ENCODE results near the gene DBF4. TPM values are rescaled to one million over a fixed set of nuclear protein-coding genes. Genes with fewer than 3 reads are reported as not detected.
A peak's percentile ranks its signal among the peaks of the same experiment; 100 is the strongest.
"Not testable (repeated sequence)": the region's sequence is repeated elsewhere in the genome, so short reads cannot be mapped to it uniquely, and the experiment has no call there.

DBF4 gene
- total and polyA plus RNA-seq, 2 donors, result 23.2 to 28.9 TPM

GRCh38 chr7:87853237-87853864 lies 22.9 kb upstream of the DBF4 start:
- H3K4me3 ChIP-seq (ENCODE audit: low read length in 2 of 2), result no peak overlapping the region
- no peaks in the 10 kb centered on the region for H3K9me3 ChIP-seq (ENCODE audit: control insufficient read depth in 2 of 2, insufficient read depth in 1 of 2, low read length in 1 of 2)
- no peaks in the 10 kb centered on the region for H3K27me3 ChIP-seq (ENCODE audit: control insufficient read depth in 2 of 2, insufficient read depth in 1 of 2, low read length in 1 of 2)
- H3K36me3 ChIP-seq (ENCODE audit: control insufficient read depth in 2 of 2, insufficient read depth in 2 of 2, low read length in 1 of 2), result peaks cover 3 to 26% of the 10 kb centered on the region in 2 donors
- DNase-seq (ENCODE audit: low read depth in 6 of 9, low spot score in 9 of 9), result no peak
- H3K27ac ChIP-seq (ENCODE audit: low read depth in 1 of 2, low read length in 1 of 2), result no peak overlapping the region
- WGBS, result 99% methylated on average over 1 of the region's 1 CpG
- H3K4me1 ChIP-seq (ENCODE audit: control insufficient read depth in 2 of 2, insufficient read depth in 2 of 2, low read length in 2 of 2), result no peaks in the 10 kb centered on the region

- Histone ChIP-seq H3K27me3 (ENCODE audit: control insufficient read depth in 2 of 2, insufficient read depth in 1 of 2, low read length in 1 of 2) (no peaks in the 10 kb centered on the region), H3K4me1 (ENCODE audit: control insufficient read depth in 2 of 2, insufficient read depth in 2 of 2, low read length in 2 of 2) (no peaks in the 10 kb centered on the region), H3K9me3 (ENCODE audit: control insufficient read depth in 2 of 2, insufficient read depth in 1 of 2, low read length in 1 of 2) (no peaks in the 10 kb centered on the region), H3K27ac (ENCODE audit: low read depth in 1 of 2, low read length in 1 of 2) (no peak overlapping the region), H3K4me3 (ENCODE audit: low read length in 2 of 2) (no peak overlapping the region), H3K36me3 (ENCODE audit: control insufficient read depth in 2 of 2, insufficient read depth in 2 of 2, low read length in 1 of 2) (peaks cover 3 to 32% of the 10 kb centered on the region in 2 donors)
- WGBS, result 96% methylated on average over 3 of the region's 3 CpGs
- no peak for DNase-seq (ENCODE audit: low read depth in 6 of 9, low spot score in 9 of 9)
These were observed 17.7 kb upstream of the DBF4 start for GRCh38 chr7:87858417-87859100.

GRCh38 chr7:87866089-87866488 lies 10.2 kb upstream of the DBF4 start:
- Histone ChIP-seq H3K4me3 (ENCODE audit: low read length in 2 of 2) (no peak overlapping the region), H3K4me1 (ENCODE audit: control insufficient read depth in 2 of 2, insufficient read depth in 2 of 2, low read length in 2 of 2) (no peaks in the 10 kb centered on the region), H3K9me3 (ENCODE audit: control insufficient read depth in 2 of 2, insufficient read depth in 1 of 2, low read length in 1 of 2) (peaks cover 7 to 25% of the 10 kb centered on the region in 2 donors), H3K27ac (ENCODE audit: low read depth in 1 of 2, low read length in 1 of 2) (no peak overlapping the region), H3K27me3 (ENCODE audit: control insufficient read depth in 2 of 2, insufficient read depth in 1 of 2, low read length in 1 of 2) (no peaks in the 10 kb centered on the region), H3K36me3 (ENCODE audit: control insufficient read depth in 2 of 2, insufficient read depth in 2 of 2, low read length in 1 of 2) (peaks cover 9 to 11% of the 10 kb centered on the region in 2 donors)
- no peak for DNase-seq (ENCODE audit: low read depth in 6 of 9, low spot score in 9 of 9)
- WGBS, result 98% methylated on average over 2 of the region's 2 CpGs

DNA sequence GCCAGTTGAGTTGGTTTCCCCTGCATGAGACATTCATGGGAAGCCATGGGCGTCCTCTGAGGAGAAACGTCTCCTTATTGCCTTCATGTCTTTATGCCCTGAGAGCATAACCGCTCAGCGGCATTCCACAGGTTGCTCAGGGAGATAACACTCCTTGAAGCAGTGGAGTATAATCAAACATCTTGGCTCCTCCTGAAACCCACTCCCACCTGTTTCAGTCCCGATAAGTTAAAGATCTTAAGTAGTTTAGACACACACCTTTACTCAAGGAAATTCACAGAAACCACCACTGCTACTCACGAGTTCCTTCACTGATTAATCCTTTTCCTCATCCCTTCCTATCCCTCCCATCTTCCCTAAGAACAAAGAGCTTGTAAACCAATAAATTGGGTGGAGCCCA lies 9.8 kb upstream of the DBF4 start:
- peaks cover 11 to 13% of the 10 kb centered on the region in 2 donors for H3K36me3 ChIP-seq (ENCODE audit: control insufficient read depth in 2 of 2, insufficient read depth in 2 of 2, low read length in 1 of 2)
- H3K4me1 ChIP-seq (ENCODE audit: control insufficient read depth in 2 of 2, insufficient read depth in 2 of 2, low read length in 2 of 2); H3K27ac ChIP-seq (ENCODE audit: low read depth in 1 of 2, low read length in 1 of 2); H3K27me3 ChIP-seq (ENCODE audit: control insufficient read depth in 2 of 2, insufficient read depth in 1 of 2, low read length in 1 of 2); DNase-seq (ENCODE audit: low read depth in 6 of 9, low spot score in 9 of 9); H3K4me3 ChIP-seq (ENCODE audit: low read length in 2 of 2): not testable (repeated sequence)
- 97% methylated on average over 6 of the region's 6 CpGs for WGBS
- H3K9me3 ChIP-seq (ENCODE audit: control insufficient read depth in 2 of 2, insufficient read depth in 1 of 2, low read length in 1 of 2), result peaks cover 7 to 26% of the 10 kb centered on the region in 2 donors

DNA sequence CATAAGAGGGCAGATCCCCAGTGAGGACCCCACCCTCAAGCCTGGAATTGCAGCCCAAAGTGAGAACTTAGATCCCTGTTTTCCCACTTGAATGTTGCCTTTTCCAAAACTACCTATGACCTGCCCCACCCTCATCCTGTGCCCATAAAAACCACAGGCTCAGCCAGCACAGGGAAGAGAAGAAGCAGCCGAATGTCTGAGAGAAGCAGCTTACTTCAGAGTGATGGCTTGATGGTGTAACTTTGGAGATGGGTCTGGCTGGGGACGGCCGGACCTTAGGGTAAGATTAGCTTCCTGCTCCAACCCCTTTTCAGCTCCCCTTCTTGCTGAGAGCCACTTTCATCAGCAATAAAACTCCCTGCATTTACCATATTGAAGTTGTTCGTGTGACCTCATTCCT lies 5.8 kb upstream of the DBF4 start:
- H3K27me3 ChIP-seq (ENCODE audit: control insufficient read depth in 2 of 2, insufficient read depth in 1 of 2, low read length in 1 of 2), result no peaks in the 10 kb centered on the region
- no peak overlapping the region for H3K4me3 ChIP-seq (ENCODE audit: low read length in 2 of 2)
- DNase-seq (ENCODE audit: low read depth in 6 of 9, low spot score in 9 of 9), result no peak
- peaks cover 0 to 6% of the 10 kb centered on the region in 2 donors for H3K4me1 ChIP-seq (ENCODE audit: control insufficient read depth in 2 of 2, insufficient read depth in 2 of 2, low read length in 2 of 2)
- H3K36me3 ChIP-seq (ENCODE audit: control insufficient read depth in 2 of 2, insufficient read depth in 2 of 2, low read length in 1 of 2), result peaks cover 8 to 13% of the 10 kb centered on the region in 2 donors
- WGBS, result 98% methylated on average over 4 of the region's 4 CpGs
- no peak overlapping the region for H3K27ac ChIP-seq (ENCODE audit: low read depth in 1 of 2, low read length in 1 of 2)
- H3K9me3 ChIP-seq (ENCODE audit: control insufficient read depth in 2 of 2, insufficient read depth in 1 of 2, low read length in 1 of 2), result peaks cover 7 to 28% of the 10 kb centered on the region in 2 donors

- Histone ChIP-seq H3K27ac (ENCODE audit: low read depth in 1 of 2, low read length in 1 of 2) (no peak overlapping the region), H3K4me3 (ENCODE audit: low read length in 2 of 2) (no peak overlapping the region), H3K4me1 (ENCODE audit: control insufficient read depth in 2 of 2, insufficient read depth in 2 of 2, low read length in 2 of 2) (peaks cover 0 to 6% of the 10 kb centered on the region in 2 donors), H3K27me3 (ENCODE audit: control insufficient read depth in 2 of 2, insufficient read depth in 1 of 2, low read length in 1 of 2) (no peaks in the 10 kb centered on the region), H3K36me3 (ENCODE audit: control insufficient read depth in 2 of 2, insufficient read depth in 2 of 2, low read length in 1 of 2) (peaks cover 8 to 10% of the 10 kb centered on the region in 2 donors), H3K9me3 (ENCODE audit: control insufficient read depth in 2 of 2, insufficient read depth in 1 of 2, low read length in 1 of 2) (peaks cover 7 to 17% of the 10 kb centered on the region in 2 donors)
- no peak for DNase-seq (ENCODE audit: low read depth in 6 of 9, low spot score in 9 of 9)
- WGBS, result 99% methylated on average over 5 of the region's 5 CpGs
These were observed 3.9 kb upstream of the DBF4 start for GRCh38 chr7:87872346-87872745.

DNA sequence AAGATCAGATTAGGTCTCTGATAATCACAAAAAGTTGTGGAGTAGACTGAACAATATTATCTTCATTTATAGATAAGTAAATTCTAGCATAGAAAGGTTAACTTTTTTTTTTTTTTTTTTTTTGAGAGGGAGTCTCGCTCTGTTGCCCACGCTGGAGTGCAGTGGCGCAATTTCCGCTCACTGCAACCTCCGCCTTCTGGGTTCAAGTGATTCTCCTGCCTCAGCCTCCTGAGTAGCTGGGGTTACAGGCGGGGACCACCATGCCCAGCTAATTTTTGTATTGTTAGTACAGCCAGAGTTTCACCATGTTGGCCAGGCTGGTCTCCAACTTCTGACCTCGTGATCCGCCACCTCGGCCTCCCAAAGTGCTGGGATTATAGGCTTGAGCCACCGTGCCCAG lies 3.0 kb upstream of the DBF4 start:
- not testable (repeated sequence) for DNase-seq (ENCODE audit: low read depth in 6 of 9, low spot score in 9 of 9); H3K27me3 ChIP-seq (ENCODE audit: control insufficient read depth in 2 of 2, insufficient read depth in 1 of 2, low read length in 1 of 2); H3K27ac ChIP-seq (ENCODE audit: low read depth in 1 of 2, low read length in 1 of 2); H3K4me1 ChIP-seq (ENCODE audit: control insufficient read depth in 2 of 2, insufficient read depth in 2 of 2, low read length in 2 of 2); H3K4me3 ChIP-seq (ENCODE audit: low read length in 2 of 2)
- peaks cover 8 to 10% of the 10 kb centered on the region in 2 donors for H3K36me3 ChIP-seq (ENCODE audit: control insufficient read depth in 2 of 2, insufficient read depth in 2 of 2, low read length in 1 of 2)
- H3K9me3 ChIP-seq (ENCODE audit: control insufficient read depth in 2 of 2, insufficient read depth in 1 of 2, low read length in 1 of 2), result peaks cover 7 to 17% of the 10 kb centered on the region in 2 donors
- WGBS, result 98% methylated on average over 10 of the region's 10 CpGs

- 13% methylated on average over 4 of the region's 4 CpGs for WGBS
- Histone ChIP-seq H3K27ac (ENCODE audit: low read depth in 1 of 2, low read length in 1 of 2) (no peak overlapping the region), H3K27me3 (ENCODE audit: control insufficient read depth in 2 of 2, insufficient read depth in 1 of 2, low read length in 1 of 2) (no peaks in the 10 kb centered on the region), H3K4me1 (ENCODE audit: control insufficient read depth in 2 of 2, insufficient read depth in 2 of 2, low read length in 2 of 2) (peaks cover 3 to 6% of the 10 kb centered on the region in 2 donors), H3K36me3 (ENCODE audit: control insufficient read depth in 2 of 2, insufficient read depth in 2 of 2, low read length in 1 of 2) (peaks cover 8 to 10% of the 10 kb centered on the region in 2 donors), H3K9me3 (ENCODE audit: control insufficient read depth in 2 of 2, insufficient read depth in 1 of 2, low read length in 1 of 2) (peaks cover 7 to 15% of the 10 kb centered on the region in 2 donors), H3K4me3 (ENCODE audit: low read length in 2 of 2) (peak overlapping the region in 1 of 2 donors; percentile 6)
- no peak for DNase-seq (ENCODE audit: low read depth in 6 of 9, low spot score in 9 of 9)
These were observed 2.2 kb upstream of the DBF4 start for GRCh38 chr7:87874066-87874465.
